ENCODE measurements around the gene ZFYVE27.

- TF ChIP-seq, protein P1, sequence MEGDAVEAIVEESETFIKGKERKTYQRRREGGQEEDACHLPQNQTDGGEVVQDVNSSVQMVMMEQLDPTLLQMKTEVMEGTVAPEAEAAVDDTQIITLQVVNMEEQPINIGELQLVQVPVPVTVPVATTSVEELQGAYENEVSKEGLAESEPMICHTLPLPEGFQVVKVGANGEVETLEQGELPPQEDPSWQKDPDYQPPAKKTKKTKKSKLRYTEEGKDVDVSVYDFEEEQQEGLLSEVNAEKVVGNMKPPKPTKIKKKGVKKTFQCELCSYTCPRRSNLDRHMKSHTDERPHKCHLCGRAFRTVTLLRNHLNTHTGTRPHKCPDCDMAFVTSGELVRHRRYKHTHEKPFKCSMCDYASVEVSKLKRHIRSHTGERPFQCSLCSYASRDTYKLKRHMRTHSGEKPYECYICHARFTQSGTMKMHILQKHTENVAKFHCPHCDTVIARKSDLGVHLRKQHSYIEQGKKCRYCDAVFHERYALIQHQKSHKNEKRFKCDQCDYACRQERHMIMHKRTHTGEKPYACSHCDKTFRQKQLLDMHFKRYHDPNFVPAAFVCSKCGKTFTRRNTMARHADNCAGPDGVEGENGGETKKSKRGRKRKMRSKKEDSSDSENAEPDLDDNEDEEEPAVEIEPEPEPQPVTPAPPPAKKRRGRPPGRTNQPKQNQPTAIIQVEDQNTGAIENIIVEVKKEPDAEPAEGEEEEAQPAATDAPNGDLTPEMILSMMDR (conservative IDR thresholded peaks at IDR 0.05), result no peak
- TF ChIP-seq ZFX (IDR thresholded peaks at IDR 0.05), result no peak
Measured at GRCh38 chr10:97736403-97736901, 476 bp upstream of the ZFYVE27 start.
